ENCODE measurements around the gene CCDC167.

The CCDC167 gene

DNA sequence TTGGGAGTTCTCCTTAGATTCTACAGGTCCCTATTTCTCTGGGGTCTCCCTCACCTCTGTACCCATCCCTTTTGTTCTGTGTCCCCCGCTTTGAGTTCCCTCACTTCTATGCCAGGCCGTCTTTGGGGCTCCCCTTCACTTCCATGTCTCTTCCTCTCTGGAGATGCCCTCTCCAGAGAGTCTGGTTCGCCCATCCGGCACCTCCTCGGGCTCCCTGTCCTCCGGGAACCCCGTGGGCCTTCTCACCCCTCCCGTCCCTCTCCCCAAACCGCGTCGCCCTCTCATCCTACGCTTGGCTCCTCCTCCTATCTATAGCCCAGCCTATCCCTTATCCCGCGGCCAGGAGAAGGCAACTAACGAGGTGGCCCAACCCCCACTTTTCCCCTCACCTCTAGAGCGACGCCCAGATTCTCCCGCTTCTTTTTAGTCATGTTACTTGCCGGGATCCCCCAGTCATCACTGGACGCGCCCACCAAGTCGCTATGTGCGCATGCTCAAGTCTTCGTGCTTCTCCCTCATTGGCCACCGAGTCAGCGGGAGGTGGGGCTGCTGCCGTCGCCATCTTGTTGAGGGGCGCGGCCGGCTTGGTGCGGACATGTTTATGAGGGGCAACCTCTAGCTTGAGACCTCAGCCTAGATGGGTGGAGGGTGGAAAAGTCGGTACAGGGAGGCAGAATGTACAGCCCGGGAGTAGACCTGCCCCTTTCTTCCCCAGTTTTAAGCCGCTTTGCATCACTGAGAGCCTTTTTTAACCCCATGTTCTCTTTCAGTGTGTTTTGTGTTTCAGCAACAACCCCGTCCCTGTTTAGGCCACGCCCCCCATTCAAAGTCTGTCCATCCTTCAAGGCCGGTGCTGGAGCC lies at the start of gene CCDC167:
TSS of gene CCDC167 (minus strand) at position 461 of the 861 bp plus-strand sequence. CDS start at position 431, 30 bp downstream.
- peak; percentile 99 for DNase-seq

DNA sequence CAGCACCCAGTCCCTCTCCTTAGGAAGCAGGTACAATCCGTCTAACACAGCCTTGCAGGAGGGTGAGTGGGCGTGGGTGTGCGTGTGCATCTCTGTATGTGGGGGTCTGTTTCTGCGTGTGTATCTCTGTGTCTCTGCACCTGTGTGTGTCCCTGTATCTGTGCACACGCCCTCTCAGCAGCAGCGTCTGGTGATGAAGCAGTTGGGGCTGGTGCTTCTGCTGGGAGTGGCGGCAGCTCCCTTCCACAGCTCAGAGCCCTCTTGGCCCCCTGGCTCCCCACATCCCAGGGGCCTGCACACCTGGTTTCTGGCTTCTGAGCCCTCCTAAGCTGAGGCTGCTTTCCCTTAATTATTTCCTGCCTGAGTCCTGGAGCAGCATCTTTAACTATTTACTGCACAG lies 49.5 kb upstream of the CCDC167 start:
- no peak for DNase-seq

DNA sequence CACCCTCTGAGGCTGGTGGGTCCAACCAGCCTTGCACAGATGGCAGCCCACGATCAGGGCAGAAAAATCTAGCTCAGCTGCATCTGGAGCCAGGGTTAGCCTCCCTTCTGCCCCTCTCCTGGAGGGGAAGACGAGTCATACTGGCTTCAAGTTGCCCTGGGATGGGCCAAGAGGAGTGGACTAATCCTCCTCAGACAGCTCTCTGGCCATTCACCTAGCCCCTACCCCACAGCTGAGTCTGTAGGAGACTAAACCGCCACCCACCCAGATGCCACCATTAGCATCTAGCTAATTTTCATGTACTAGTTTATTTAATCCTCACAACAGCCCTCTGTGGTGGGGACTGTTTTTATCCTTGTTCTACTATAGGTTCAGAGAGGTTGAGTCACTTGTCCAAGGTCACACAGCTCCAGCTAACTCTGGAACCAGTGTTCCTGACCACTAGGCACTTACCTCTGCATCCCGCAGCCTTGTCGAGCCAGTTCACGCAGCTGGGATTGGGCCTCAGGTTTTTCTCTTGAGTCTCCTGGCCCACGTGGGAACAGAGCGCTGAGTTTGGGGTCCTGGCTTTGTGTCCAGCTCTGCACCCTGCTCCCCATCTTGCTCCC lies 48.5 kb upstream of the CCDC167 start:
- DNase-seq, result no peak

DNA sequence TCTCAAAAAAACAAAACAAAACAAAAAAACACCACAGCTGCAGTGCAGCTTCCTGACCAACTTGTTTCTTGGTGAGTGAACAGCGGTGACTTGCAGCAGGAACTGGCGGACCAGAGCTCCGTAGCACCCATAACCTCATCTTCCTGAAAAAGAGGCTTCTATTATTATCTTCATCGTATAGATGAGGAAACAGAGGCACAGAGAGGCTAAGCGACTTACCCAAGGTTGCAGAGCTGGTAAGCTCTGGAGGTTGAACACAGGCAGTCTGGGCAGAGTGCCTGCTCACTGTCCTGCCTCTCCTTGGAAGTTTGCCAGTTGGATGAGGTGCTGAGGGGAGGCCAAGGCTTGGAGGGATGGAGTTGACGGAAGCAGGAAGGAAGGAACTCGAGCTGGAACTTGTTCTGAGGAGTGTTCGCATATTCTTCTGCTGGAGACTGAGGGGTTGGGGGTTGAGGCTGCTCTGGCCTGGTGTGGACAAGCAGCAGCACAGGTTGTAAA lies 47.9 kb upstream of the CCDC167 start:
- DNase-seq, result peak; percentile 82

DNA sequence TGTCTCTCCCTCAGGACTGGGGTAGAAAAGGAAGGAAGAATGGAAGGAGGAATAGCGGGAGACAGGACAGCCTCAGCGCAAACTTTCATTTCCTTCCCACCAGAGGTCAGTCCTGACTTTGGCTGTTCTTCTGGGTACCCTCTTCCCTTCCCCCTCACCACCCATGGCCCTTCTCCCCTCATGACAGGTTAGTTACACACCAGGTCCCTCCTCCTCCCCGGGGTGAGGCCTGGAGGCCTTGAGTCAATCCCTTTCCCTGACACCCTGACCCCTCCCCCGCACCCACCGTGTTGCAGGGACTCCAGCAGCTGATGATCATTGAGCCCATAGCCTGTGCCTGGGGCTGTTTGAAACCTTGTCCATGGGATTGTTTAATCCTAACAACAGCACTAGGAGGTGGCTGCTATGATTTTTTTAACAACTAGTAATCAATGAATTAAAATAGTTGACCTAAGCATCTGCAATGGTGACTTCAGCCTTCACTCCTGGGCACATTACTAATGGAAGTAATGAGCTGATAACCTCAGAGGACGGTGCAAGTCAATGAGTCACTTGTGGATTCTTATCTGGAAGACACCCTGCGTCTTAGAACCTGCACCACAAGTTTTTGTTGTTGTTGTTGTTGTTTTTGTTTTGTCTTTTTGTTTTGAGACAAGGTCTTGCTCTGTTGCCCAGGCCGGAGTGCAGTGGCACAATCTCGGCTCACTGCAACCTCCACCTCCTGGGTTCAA lies 46.6 kb upstream of the CCDC167 start:
- DNase-seq, result no peak

- DNase-seq, result no peak
Measured at GRCh38 chr6:37544530-37544929, 44.8 kb upstream of the CCDC167 start.

GRCh38 chr6:37543361-37543760 lies 43.7 kb upstream of the CCDC167 start:
- DNase-seq, result no peak

GRCh38 chr6:37541346-37541745 lies 41.7 kb upstream of the CCDC167 start:
- DNase-seq, result no peak

GRCh38 chr6:37540390-37540789 lies 40.7 kb upstream of the CCDC167 start:
- DNase-seq, result no peak

DNA sequence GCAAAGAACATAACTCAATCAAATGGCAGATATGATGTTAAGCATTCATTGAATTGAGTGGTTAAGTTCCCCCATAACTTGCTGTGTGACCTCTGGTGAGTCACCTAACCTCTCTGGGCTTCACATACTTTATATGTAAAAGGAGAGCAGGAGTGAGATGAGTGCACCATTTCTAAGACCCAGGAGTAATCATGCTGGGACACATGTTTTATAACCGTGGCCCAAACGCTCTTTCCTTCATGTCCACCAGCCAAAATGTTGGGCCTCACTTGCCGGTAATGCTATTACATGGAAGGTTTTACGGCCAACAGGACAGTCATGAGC lies 40.3 kb upstream of the CCDC167 start:
- DNase-seq, result no peak

- DNase-seq, result no peak
Measured at GRCh38 chr6:37539171-37540028, 39.7 kb upstream of the CCDC167 start.

DNA sequence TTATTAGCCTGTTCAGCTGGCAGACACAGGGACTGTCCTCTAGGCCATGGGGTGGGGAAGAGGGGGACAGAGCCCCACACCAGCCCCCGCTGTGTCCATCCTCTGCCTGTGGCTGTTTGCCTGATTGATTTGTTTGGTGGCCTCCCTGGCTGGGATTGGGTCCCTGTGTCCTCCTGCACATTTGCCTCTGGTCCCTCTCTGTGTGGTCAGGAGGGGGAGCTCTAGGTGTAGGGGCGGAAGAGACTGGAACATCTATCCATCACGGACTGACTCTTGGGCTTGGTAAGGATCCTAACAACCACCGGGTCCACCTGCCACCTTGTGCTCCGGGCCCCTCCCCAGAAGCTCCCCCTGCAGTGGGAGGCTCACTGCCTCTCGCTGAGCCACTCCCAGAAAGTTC lies 38.4 kb upstream of the CCDC167 start:
- DNase-seq, result no peak

DNA sequence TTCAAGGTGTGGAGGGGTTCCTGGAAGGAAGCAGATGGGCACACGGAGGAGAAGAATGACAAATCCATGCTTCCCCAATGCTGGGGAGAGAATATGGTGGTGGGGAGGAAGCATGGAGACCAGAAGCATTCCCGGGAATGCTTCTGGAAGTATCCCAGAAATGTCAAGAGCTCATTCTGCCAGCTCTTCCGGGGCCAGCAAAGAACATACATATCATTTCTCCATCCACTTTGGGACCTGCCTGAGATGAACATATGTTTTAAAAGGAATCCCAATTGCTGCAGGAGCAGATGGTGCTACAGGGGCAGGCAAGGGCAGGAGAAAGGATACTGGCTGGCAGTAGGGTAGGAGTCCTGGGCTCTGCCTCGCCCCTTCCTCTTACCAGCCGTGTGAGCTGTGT lies 37.9 kb upstream of the CCDC167 start:
- no peak for DNase-seq

DNA sequence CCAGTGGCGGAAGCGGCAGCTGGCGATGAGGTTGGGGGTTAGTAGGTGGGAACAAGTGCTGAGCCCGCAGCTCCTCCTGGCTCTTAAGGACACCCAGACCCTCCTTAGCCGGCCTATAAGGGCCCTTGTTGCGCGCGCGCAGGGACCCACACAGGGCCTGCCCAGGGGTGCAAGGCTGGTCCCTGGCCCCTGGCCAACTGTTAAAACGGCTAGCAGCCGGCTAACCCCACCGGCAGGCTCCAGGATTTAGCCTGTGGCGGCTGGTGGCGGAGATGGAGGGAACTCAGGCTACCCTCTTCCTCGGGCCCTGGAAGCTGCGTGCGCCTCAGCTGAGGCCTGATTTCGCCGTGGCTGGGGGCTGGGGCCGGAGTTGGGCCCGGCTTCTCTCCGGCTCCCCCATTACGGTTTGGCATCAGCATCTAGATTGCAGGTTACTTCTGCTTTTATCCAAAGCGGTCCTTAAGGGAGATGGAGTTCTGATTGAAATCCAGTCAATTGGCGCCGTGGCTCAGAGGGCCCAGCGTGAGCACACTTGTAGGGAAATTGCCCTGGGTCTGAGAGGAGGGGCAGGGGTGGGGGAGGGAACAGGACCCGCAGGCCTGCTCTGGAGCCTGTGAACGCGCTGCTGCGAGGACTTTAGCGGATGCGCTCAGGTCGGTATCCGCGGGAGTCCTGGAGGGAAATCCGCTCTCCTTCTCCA lies 36.9 kb upstream of the CCDC167 start:
- DNase-seq, result no peak

DNA sequence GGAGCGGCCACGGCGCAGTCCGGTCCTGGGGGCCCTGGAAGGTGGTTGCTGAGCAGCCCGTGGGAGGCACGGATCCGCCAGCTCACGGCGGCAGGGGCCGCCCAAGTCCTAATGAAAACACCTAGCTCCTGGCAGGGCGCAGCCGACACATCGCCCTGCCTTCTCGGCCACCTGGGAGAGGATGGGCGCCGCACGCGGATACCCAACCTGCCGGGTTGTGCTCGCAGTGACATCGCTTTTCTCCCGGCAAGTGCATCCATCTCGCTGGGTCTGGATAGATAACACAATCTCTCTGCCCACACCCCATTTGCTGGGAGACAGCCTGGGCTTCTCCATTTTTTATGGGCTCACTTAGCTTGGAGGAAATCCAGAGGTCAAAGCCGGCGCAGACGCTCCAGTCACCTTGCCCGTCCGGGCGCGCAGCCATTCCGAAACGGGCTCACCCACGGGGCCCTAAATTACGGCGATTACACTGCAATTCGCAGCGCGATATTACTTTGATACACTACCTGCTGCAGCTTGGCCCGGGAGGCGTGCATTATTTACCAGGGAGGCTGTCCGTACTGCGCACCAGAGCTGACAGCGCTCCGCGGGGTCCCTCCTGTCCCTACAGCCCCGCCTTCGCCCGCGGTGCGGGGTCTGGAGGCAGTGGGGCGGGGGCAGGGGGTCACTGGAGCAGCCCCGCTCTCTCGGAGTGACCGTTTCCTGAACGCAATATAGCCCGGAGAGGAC lies 36.2 kb upstream of the CCDC167 start:
- DNase-seq, result no peak

GRCh38 chr6:37535428-37535758 lies 35.7 kb upstream of the CCDC167 start:
- DNase-seq, result peak; percentile 26

- DNase-seq, result no peak
Measured at GRCh38 chr6:37534893-37535292, 35.2 kb upstream of the CCDC167 start.

- DNase-seq, result no peak
Measured at GRCh38 chr6:37532122-37532521, 32.4 kb upstream of the CCDC167 start.

GRCh38 chr6:37531437-37532036 lies 31.8 kb upstream of the CCDC167 start:
- peak; percentile 51 for DNase-seq

DNA sequence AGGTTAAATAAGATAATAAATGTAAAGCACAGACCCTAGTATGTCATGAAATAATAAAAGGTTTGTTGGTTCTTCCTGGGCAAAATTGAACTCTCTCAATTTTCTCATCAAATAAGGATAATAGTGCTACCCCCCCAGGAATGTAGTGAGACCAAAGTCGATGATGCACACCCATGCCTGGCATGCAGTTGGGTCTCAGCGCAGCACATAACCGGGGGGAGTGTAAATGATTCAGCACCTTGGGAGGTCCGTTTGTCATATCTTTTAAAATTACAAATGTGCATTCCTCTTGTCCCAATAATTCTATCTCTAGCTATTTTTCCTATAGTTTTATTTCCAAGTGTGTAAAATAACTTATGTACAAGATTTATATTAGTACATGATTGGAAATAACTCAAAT lies 31.3 kb upstream of the CCDC167 start:
- peak; percentile 90 for DNase-seq

GRCh38 chr6:37530297-37530696 lies 30.6 kb upstream of the CCDC167 start:
- no peak for DNase-seq
